GM21619 (cell line): Measurements from ENCODE around the gene SCUBE1.

Experiments
- ATAC-seq: cut with Tn5 transposase; IDR thresholded peaks from one replicate; pipeline ENCODE4 v1.9.1; 2021; ENCODE audit not compliant: unreplicated experiment

SCUBE1 gene

GRCh38 chr22:43202756-43203410, 140.3 kb downstream of the SCUBE1 start:
- no peak for ATAC-seq

- no peak for ATAC-seq
Observed at GRCh38 chr22:43202326-43202725, 140.8 kb downstream of the SCUBE1 start.

- no peak for ATAC-seq
Observed at GRCh38 chr22:43201486-43202219, 141.5 kb downstream of the SCUBE1 start.

GRCh38 chr22:43200555-43200954, 142.6 kb downstream of the SCUBE1 start:
- no peak for ATAC-seq

GRCh38 chr22:43200031-43200430, 143.1 kb downstream of the SCUBE1 start:
- ATAC-seq = no peak

GRCh38 chr22:43199541-43199940, 143.6 kb downstream of the SCUBE1 start:
- ATAC-seq = no peak

- ATAC-seq = no peak
Observed at GRCh38 chr22:43198936-43199335, 144.2 kb downstream of the SCUBE1 start.

GRCh38 chr22:43198126-43198525, 145.0 kb downstream of the SCUBE1 start:
- ATAC-seq = no peak

GRCh38 chr22:43197271-43197941, 145.8 kb downstream of the SCUBE1 start:
- ATAC-seq = no peak

GRCh38 chr22:43191831-43192230, 151.3 kb downstream of the SCUBE1 start:
- no peak for ATAC-seq

GRCh38 chr22:43188829-43189545, 154.2 kb downstream of the SCUBE1 start:
- no peak for ATAC-seq

GRCh38 chr22:43187171-43188099, 155.7 kb downstream of the SCUBE1 start:
- peak; percentile 69 for ATAC-seq

GRCh38 chr22:43186272-43187170, 156.7 kb downstream of the SCUBE1 start, which contains the start of gene TTLL12:
TTLL12 (minus strand) TSS chr22:43187134; CDS start chr22:43187069, 65 bp downstream.
- ATAC-seq = peak; percentile 48

GRCh38 chr22:43185860-43186261, 157.3 kb downstream of the SCUBE1 start:
- no peak for ATAC-seq

GRCh38 chr22:43183496-43184277, 159.5 kb downstream of the SCUBE1 start:
- no peak for ATAC-seq

- ATAC-seq = no peak
Observed at GRCh38 chr22:43182726-43183125, 160.4 kb downstream of the SCUBE1 start.

- ATAC-seq = no peak
Observed at GRCh38 chr22:43182118-43182517, 161.1 kb downstream of the SCUBE1 start.

GRCh38 chr22:43181321-43182076, 161.7 kb downstream of the SCUBE1 start:
- no peak for ATAC-seq
